A204.1 (cell line): ENCODE results near the gene STIM2.
"Not testable (repeated sequence)": the region's sequence is repeated elsewhere in the genome, so short reads cannot be mapped to it uniquely, and the experiment has no call there.

Experiments used
- FAIRE-seq: peaks from 2 replicates; lab custom pipeline; 2012; peaks lifted over from hg19 to GRCh38; lab: Jason Lieb, UNC

STIM2 gene

GRCh38 chr4:26953770-26954423 is 93.3 kb downstream of the STIM2 start:
- FAIRE-seq: no peak

- FAIRE-seq: no peak
Observed at GRCh38 chr4:26955241-26955640, 94.6 kb downstream of the STIM2 start.

GRCh38 chr4:26958925-26959653 is 98.4 kb downstream of the STIM2 start:
- no peak for FAIRE-seq

GRCh38 chr4:26959654-26960047 is 99.0 kb downstream of the STIM2 start:
- FAIRE-seq: no peak

- no peak for FAIRE-seq
Observed at GRCh38 chr4:26962720-26963119, 102.1 kb downstream of the STIM2 start.

- FAIRE-seq: no peak
Observed at GRCh38 chr4:26964512-26964911, 103.9 kb downstream of the STIM2 start.

GRCh38 chr4:26964994-26965393 is 104.4 kb downstream of the STIM2 start:
- no peak for FAIRE-seq

- FAIRE-seq: not testable (repeated sequence)
Observed at GRCh38 chr4:26975464-26976181, 115.0 kb downstream of the STIM2 start.

DNA sequence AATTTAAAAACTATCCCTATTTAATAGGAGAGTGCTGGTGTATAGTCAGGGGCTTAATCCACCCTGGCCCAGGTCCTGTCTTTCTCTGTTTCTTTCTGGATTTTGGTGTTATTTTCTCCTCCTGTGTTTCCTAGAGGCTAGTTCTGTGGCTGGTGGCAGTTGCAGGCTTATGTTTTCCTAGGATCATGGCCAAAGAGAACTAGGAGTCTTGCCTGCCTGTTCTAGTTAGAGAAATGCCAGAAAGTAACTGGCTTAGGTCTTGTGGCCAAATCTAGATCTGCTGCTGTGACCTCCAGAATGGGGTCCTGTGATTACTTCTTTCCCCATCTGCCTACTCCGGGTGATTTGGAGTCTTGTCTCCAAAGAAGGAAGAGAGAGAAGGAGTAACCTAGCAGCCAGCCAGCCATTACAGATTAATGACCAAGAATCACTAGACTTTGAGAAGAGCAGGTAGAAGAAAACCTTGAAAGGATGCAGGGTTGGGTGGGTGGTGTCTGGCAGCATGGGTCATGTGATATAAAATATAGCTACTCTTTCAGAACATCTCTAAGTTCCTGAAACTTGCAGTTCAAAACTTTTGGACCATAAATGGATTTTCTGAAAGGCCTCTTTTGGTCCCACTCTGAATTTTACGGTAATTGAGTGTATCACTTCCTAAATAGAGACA is 117.9 kb downstream of the STIM2 start:
- FAIRE-seq: no peak

GRCh38 chr4:26984896-26985295 is 124.3 kb downstream of the STIM2 start:
- no peak for FAIRE-seq

DNA sequence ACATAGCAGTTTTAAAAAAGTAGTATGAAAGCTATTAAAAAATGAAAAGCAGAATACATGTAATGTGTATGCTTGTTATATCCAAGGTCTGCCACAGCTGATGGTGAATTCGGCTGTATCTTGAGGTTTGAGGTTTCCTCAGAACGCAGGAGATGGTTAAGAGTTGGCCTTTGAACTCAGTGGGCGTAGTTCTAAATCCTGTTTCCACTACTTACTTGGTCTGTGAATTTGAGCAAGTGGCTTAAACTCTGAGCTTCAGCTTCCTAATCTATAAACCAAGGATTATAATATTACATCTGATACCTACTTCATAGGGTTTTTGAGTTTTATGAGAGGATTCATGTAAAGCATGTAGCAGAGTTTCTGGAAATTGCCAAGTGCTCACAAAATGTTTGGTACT is 125.2 kb downstream of the STIM2 start:
- FAIRE-seq: no peak

GRCh38 chr4:26987191-26987590 is 126.5 kb downstream of the STIM2 start:
- no peak for FAIRE-seq

DNA sequence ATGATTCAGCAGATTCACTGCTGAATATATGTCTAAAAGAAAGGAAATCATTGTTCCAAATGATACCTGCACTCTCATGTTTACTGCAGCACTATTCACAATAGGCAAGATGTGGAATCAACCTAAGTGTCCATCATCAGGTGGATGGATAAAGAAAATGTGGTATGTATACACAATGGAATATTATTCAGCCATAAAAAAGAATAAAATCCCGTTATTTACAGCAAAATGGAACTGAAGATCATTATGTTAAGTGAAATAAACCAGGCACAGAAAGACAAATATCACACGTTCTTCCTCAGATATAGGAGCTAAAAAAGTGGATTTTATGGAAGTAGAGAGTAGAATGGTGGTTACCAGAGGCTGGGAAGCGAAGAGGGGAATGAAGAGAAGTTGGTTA is 130.4 kb downstream of the STIM2 start:
- no peak for FAIRE-seq

GRCh38 chr4:26992657-26993361 is 132.2 kb downstream of the STIM2 start:
- no peak for FAIRE-seq

DNA sequence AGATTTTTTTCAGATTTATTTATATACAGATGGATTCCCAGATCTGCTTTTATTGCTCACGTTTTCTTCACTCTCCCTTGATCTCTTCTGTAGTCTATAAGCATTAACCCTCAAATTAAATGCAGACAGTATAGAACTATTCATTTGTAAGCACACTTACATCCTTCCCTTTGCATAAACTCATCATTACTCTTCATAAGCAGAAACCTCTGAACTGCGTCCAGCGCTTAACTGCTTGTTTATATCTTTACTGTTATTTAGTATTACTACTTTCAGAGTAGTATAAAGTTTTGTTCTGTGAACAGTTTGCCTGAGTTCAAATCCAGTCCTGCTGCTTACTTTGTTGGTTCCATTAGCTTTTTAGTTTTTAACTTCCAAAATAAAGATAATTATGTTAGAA is 132.9 kb downstream of the STIM2 start:
- no peak for FAIRE-seq

GRCh38 chr4:26993967-26994366 is 133.3 kb downstream of the STIM2 start:
- no peak for FAIRE-seq

- FAIRE-seq: no peak
Observed at GRCh38 chr4:26995316-26995715, 134.7 kb downstream of the STIM2 start.

GRCh38 chr4:26996745-26997144 is 136.1 kb downstream of the STIM2 start:
- no peak for FAIRE-seq

DNA sequence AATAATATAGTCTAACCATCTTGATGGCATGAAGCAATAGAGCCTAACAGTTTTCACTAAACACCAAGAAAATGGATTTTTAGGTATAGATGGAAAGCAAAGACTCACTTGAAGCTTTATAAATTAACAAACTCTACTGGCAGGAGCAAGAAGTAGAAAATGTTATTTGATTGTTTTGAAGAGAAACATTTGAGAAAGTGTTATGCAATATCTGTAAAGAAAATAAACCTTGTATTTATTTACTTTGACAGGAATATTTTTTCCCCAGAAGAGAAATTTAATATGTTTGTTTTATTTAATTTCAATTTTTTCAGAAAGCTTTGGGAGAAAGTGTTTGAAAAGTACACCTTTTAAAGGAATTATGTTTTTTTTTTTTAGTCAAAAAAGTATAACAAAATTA is 139.0 kb downstream of the STIM2 start:
- FAIRE-seq: peak; percentile 11

DNA sequence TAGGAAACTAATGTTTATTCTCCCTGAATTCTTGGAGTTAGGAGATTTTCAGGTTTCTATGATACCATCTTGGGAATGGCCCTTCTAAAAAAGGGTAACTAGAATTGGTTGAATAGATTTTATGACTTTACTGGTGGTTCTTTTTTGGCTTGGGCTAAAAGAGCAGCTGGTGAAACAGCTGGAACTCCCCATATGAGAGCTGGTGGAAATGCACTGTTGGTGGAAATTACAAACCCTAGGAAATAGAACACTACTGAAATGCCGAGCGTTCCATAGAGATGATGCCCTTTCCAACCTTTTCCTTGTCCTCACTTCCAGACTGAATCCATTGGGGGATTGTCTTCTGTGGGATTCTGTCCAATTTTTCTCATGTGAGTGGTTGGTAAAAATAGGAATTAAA is 139.5 kb downstream of the STIM2 start:
- no peak for FAIRE-seq

DNA sequence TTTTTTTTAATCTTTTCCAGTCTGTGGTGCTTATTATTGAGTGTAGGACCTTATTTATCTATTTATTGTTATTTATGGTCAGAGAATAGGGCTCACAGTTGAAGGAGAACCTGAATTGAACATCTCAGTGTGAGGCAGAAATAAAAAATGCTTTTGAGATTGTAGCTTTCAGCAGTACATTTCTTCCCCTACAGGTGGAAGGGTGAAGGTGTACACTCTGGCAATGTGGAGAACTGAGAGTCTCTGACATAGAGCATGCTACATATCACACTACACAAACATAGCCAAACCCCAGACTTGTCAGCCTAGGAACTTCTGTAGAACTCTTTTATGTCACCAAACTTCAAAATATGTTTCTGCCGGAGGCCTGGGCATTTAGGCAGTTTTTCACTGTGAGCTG is 140.2 kb downstream of the STIM2 start:
- no peak for FAIRE-seq
